ENCODE results near the gene P2RY12.

GRCh38 chr3:151322511-151322910 is 62.0 kb downstream of the P2RY12 start:
- no peak for TF ChIP-seq EZH2phosphoT487 (IDR thresholded peaks at IDR 0.05; ENCODE audit: low read depth)
- TF ChIP-seq, protein P1, sequence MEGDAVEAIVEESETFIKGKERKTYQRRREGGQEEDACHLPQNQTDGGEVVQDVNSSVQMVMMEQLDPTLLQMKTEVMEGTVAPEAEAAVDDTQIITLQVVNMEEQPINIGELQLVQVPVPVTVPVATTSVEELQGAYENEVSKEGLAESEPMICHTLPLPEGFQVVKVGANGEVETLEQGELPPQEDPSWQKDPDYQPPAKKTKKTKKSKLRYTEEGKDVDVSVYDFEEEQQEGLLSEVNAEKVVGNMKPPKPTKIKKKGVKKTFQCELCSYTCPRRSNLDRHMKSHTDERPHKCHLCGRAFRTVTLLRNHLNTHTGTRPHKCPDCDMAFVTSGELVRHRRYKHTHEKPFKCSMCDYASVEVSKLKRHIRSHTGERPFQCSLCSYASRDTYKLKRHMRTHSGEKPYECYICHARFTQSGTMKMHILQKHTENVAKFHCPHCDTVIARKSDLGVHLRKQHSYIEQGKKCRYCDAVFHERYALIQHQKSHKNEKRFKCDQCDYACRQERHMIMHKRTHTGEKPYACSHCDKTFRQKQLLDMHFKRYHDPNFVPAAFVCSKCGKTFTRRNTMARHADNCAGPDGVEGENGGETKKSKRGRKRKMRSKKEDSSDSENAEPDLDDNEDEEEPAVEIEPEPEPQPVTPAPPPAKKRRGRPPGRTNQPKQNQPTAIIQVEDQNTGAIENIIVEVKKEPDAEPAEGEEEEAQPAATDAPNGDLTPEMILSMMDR (IDR thresholded peaks at IDR 0.05; ENCODE audit: low read depth, low read length): no peak

Data from OCI-LY3 (cell line).